Testis (tissue), 2 donors: ENCODE data around the gene SRL.

Experiments
- POLR2A ChIP-seq: fragments of 450-650 bp; IDR thresholded peaks from one replicate; pipeline ENCODE4 v1.6.1; 2017; ENCODE audit warnings: antibody characterized with exemption, mild to moderate bottlenecking, moderate library complexity
- TF ChIP-seq, protein P1 (sequence below), 3 experiments: fragments of 450-650 bp in 2 of 3; fragments of 200-600 bp in 1 of 3; sonication (generic) in 1 of 3; IDR thresholded peaks; one replicate each; pipeline ENCODE4 v1.5.1; 2016 to 2019; ENCODE audit warnings: antibody characterized with exemption in 3 of 3, mild to moderate bottlenecking in 2 of 3, moderate library complexity in 1 of 3

GRCh38 chr16:4270091-4270490 lies 28.2 kb upstream of the SRL start:
- TF ChIP-seq, protein P1, sequence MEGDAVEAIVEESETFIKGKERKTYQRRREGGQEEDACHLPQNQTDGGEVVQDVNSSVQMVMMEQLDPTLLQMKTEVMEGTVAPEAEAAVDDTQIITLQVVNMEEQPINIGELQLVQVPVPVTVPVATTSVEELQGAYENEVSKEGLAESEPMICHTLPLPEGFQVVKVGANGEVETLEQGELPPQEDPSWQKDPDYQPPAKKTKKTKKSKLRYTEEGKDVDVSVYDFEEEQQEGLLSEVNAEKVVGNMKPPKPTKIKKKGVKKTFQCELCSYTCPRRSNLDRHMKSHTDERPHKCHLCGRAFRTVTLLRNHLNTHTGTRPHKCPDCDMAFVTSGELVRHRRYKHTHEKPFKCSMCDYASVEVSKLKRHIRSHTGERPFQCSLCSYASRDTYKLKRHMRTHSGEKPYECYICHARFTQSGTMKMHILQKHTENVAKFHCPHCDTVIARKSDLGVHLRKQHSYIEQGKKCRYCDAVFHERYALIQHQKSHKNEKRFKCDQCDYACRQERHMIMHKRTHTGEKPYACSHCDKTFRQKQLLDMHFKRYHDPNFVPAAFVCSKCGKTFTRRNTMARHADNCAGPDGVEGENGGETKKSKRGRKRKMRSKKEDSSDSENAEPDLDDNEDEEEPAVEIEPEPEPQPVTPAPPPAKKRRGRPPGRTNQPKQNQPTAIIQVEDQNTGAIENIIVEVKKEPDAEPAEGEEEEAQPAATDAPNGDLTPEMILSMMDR (IDR thresholded peaks at IDR 0.05): no peak
- no peak for TF ChIP-seq POLR2A
